ENCODE data around the gene SNX20. TPM values are rescaled to one million over a fixed set of nuclear protein-coding genes. Genes with fewer than 3 reads are reported as not detected.

SNX20 gene
- total and polyA plus RNA-seq, 7 experiments from 2014 or later, result 32.4 to 96.1 (median 70.8) TPM

DNA sequence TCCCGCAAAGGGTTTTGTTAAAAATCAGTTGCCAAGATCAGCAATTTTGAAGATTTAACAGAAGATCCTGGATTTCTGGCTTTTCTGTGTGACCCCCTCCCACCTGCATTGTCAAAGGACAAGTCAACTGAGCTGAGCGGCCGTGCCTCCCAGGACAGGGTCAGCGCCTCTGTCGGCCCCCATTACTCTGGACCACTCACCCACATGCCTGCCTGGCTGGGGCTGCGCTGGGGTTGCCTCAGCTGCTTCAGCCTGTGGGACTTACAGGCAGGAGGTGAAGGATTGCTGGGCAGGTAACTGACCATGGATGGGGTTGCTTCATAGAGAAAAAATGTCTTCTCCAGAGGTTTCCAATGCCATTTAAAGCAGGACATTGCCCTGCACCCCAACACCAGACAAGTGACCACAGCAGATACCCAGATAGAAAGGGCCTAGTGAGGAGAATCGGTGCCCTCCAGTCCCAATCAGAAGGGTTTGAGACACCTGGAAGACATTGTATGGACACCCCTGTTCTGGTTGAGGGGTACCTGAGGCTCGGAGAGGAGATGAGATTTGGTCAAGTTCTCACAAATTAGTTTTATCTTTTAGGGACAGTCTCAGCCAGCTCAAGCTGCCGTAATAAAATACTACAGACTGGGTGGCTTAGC is 52.8 kb downstream of the SNX20 start:
- Mint-ChIP-seq H3K4me3 (peak overlapping the region in 1 of 10 donors; percentile 90), H3K27me3 (no peaks in the 10 kb centered on the region), H3K36me3 (peaks cover 0 to 24% (median 8%) of the 10 kb centered on the region in 5 donors), H3K27ac (peak overlapping the region in 4 of 9 donors; percentile 38 to 88 (median 61)), H3K4me1 (peaks cover 20 to 41% (median 36%) of the 10 kb centered on the region in 7 donors), H3K9me3 (no peaks in the 10 kb centered on the region)
- POLR2A ChIA-PET, result interaction anchor here (0.9 to 1.6 kb wide), 5 partner anchors 9 to 261 kb away, joined by 3 to 7 read pairs (median 4); no protein-coding TSS in a partner anchor
- peaks cover 0 to 37% of the 10 kb centered on the region in 2 donors for H3K4me1 ChIP-seq (ENCODE audit: control insufficient read depth in 2 of 2, insufficient read depth in 2 of 2, low read length in 2 of 2)
- H3K4me3 ChIP-seq (ENCODE audit: low read length), result no peak overlapping the region
- H3K27me3 ChIP-seq (ENCODE audit: control insufficient read depth in 2 of 2, insufficient read depth in 2 of 2, low read length in 2 of 2), result no peaks in the 10 kb centered on the region
- ATAC-seq (no peak), DNase-seq (no peak)
- no peak overlapping the region for H3K27ac ChIP-seq (ENCODE audit: low read depth, low read length)
- no peaks in the 10 kb centered on the region for H3K9me3 ChIP-seq (ENCODE audit: control insufficient read depth in 2 of 3, low read length in 3 of 3)
- peaks cover 0 to 29% (median 0%) of the 10 kb centered on the region in 3 experiments for H3K36me3 ChIP-seq (ENCODE audit: control insufficient read depth in 2 of 3, insufficient read depth in 3 of 3, low read length in 3 of 3)
- CTCF ChIA-PET, result interaction anchor here (1.1 to 1.9 kb wide), 8 partner anchors 19 to 302 kb away, joined by 3 to 7 read pairs (median 5); partner anchors contain the start of gene BRD7
- intact Hi-C loops (cut with micrococcal nuclease), result loop anchor here in 1 of 2 donors (5.0 kb wide), 1 partner anchor 361 kb away; the partner anchor contains the start of gene ADCY7

DNA sequence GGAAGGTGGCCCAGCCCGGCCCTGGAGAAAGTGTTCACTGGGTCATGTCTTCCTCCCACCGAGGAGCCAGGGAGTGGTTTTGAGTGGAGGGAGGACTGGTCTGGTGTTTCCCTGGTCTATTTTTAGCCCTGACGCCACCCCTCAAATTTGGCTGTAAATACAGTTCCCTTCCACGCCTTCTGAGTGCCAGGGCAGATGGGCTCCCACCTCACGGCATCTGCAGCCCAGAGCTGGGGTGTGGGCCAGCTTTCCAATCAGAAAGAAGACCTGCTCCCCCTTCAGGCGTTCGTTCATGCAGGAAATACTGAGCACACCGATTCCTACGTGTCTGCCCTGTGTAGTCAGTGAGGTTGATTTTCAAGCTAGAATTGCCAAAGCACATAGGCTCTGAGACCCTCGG is 53.7 kb downstream of the SNX20 start:
- intact Hi-C loops (cut with micrococcal nuclease), result loop anchor here in 1 of 2 donors (1.0 to 5.0 kb wide), 10 partner anchors 25 to 413 kb away; partner anchors contain the start of gene ADCY7
- DNase-seq (peak in 7 of 9 donors; percentile 29 to 67 (median 57)), ATAC-seq (peak; percentile 78)
- Mint-ChIP-seq H3K27me3 (no peaks in the 10 kb centered on the region), H3K4me3 (peak overlapping the region; percentile 68 to 90 (median 84)), H3K36me3 (peaks cover 0 to 20% (median 8%) of the 10 kb centered on the region in 5 donors), H3K27ac (peak overlapping the region; percentile 71 to 95 (median 88)), H3K4me1 (peaks cover 29 to 50% (median 44%) of the 10 kb centered on the region in 7 donors), H3K9me3 (no peaks in the 10 kb centered on the region)
- Histone ChIP-seq H3K9me3 (ENCODE audit: control insufficient read depth in 2 of 3, low read length in 3 of 3) (no peaks in the 10 kb centered on the region), H3K36me3 (ENCODE audit: control insufficient read depth in 2 of 3, insufficient read depth in 3 of 3, low read length in 3 of 3) (peaks cover 0 to 23% (median 0%) of the 10 kb centered on the region in 3 experiments), H3K27me3 (ENCODE audit: control insufficient read depth in 2 of 2, insufficient read depth in 2 of 2, low read length in 2 of 2) (no peaks in the 10 kb centered on the region), H3K4me1 (ENCODE audit: control insufficient read depth in 2 of 2, insufficient read depth in 2 of 2, low read length in 2 of 2) (peaks cover 0 to 45% of the 10 kb centered on the region in 2 donors), H3K4me3 (ENCODE audit: low read length) (peak overlapping the region; percentile 29), H3K27ac (ENCODE audit: low read depth, low read length) (peak overlapping the region; percentile 43)
- CTCF ChIA-PET, result interaction anchor here (0.7 to 1.9 kb wide), 16 partner anchors 13 to 417 kb away, joined by 3 to 7 read pairs (median 4); partner anchors contain the start of genes BRD7 and NKD1
- POLR2A ChIA-PET, result interaction anchor here (1.0 to 1.6 kb wide), 5 partner anchors 9 to 260 kb away, joined by 3 to 5 read pairs (median 4); no protein-coding TSS in a partner anchor

DNA sequence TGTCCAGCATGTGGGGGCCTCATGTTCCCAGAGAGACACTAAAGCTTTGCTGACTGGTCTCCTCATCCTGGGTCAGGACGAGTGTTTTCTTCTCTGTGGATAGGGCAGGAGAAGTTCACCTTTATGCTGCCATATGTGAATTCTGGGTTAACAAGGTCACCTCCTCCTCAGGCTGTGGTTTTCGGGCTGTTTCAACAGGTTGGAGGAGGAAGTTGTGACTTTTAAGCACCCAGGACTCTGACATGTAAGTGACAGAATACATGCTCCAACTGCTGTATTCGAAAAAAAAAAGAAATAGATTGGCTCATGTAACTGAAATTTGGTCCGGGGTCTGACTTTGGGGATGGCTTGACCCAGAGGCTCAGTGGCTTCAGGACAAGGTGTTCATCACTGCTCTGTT is 54.2 kb downstream of the SNX20 start:
- intact Hi-C loops (cut with micrococcal nuclease), result loop anchor here in 1 of 2 donors (1.0 to 5.0 kb wide), 10 partner anchors 25 to 413 kb away; partner anchors contain the start of gene ADCY7
- peak overlapping the region; percentile 43 for H3K27ac ChIP-seq (ENCODE audit: low read depth, low read length)
- peak; percentile 31 for ATAC-seq
- peaks cover 0 to 45% of the 10 kb centered on the region in 2 donors for H3K4me1 ChIP-seq (ENCODE audit: control insufficient read depth in 2 of 2, insufficient read depth in 2 of 2, low read length in 2 of 2)
- no peaks in the 10 kb centered on the region for H3K9me3 ChIP-seq (ENCODE audit: control insufficient read depth in 2 of 3, low read length in 3 of 3)
- ChIA-PET POLR2A (interaction anchor here (1.0 to 1.3 kb wide), 4 partner anchors 10 to 257 kb away, joined by 3 to 4 read pairs (median 3); no protein-coding TSS in a partner anchor), CTCF (interaction anchor here (0.6 to 1.9 kb wide), 12 partner anchors 12 to 300 kb away, joined by 3 to 7 read pairs (median 4); partner anchors contain the start of genes BRD7 and NKD1)
- Mint-ChIP-seq H3K9me3 (no peaks in the 10 kb centered on the region), H3K36me3 (peaks cover 0 to 17% (median 4%) of the 10 kb centered on the region in 5 donors), H3K4me3 (peak overlapping the region; percentile 32 to 90 (median 84)), H3K27ac (peak overlapping the region; percentile 71 to 95 (median 88)), H3K27me3 (no peaks in the 10 kb centered on the region), H3K4me1 (peaks cover 29 to 50% (median 45%) of the 10 kb centered on the region in 7 donors)
- peak in 6 of 9 donors; percentile 26 to 60 (median 36) for DNase-seq
- peak overlapping the region; percentile 29 for H3K4me3 ChIP-seq (ENCODE audit: low read length)
- no peaks in the 10 kb centered on the region for H3K27me3 ChIP-seq (ENCODE audit: control insufficient read depth in 2 of 2, insufficient read depth in 2 of 2, low read length in 2 of 2)
- peaks cover 0 to 18% (median 0%) of the 10 kb centered on the region in 3 experiments for H3K36me3 ChIP-seq (ENCODE audit: control insufficient read depth in 2 of 3, insufficient read depth in 3 of 3, low read length in 3 of 3)

DNA sequence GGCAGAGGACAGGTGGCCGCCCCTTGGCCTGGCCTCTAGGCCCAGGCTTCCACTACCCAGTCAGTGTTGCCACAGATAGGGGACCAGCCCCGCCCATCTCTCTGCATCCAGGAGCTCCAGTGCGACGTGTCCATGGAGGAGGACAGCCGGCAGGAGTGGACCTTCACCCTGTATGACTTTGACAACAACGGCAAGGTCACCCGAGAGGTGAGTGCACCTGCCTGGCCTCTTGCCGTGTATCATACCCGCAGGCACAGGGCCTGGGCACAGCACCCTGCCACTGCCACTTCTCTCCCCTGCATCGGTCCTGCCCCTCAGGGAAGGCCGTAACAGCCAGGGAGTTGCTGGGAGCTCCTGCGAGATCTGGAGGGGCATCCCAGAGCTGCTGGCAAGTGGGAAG is 55.7 kb downstream of the SNX20 start:
- H3K9me3 Mint-ChIP-seq, result no peaks in the 10 kb centered on the region
- H3K4me1 ChIP-seq (ENCODE audit: control insufficient read depth in 2 of 2, insufficient read depth in 2 of 2, low read length in 2 of 2), result peaks cover 0 to 45% of the 10 kb centered on the region in 2 donors
- POLR2A ChIA-PET, result interaction anchor here (0.6 to 0.7 kb wide), 2 partner anchors 23 to 75 kb away, joined by 3 read pairs; no protein-coding TSS in a partner anchor
- CTCF ChIA-PET, result interaction anchor here (1.6 kb wide), 1 partner anchor 40 kb away, joined by 4 read pairs; no protein-coding TSS in a partner anchor
- H3K4me3 ChIP-seq (ENCODE audit: low read length), result no peak overlapping the region
- peaks cover 0 to 5% (median 0%) of the 10 kb centered on the region in 3 experiments for H3K36me3 ChIP-seq (ENCODE audit: control insufficient read depth in 2 of 3, insufficient read depth in 3 of 3, low read length in 3 of 3)
- H3K4me1 Mint-ChIP-seq, result peaks cover 30 to 50% (median 45%) of the 10 kb centered on the region in 7 donors
- no peak for DNase-seq
- intact Hi-C loops (cut with micrococcal nuclease), result loop anchor here in 1 of 2 donors (5.0 kb wide), 1 partner anchor 358 kb away; the partner anchor contains the start of gene ADCY7
- H3K27me3 ChIP-seq (ENCODE audit: control insufficient read depth in 2 of 2, insufficient read depth in 2 of 2, low read length in 2 of 2), result no peaks in the 10 kb centered on the region
- H3K27ac ChIP-seq (ENCODE audit: low read depth, low read length), result no peak overlapping the region
- peaks cover 0 to 10% (median 0%) of the 10 kb centered on the region in 5 donors for H3K36me3 Mint-ChIP-seq
- H3K27ac Mint-ChIP-seq, result no peak overlapping the region
- ATAC-seq, result no peak
- H3K9me3 ChIP-seq (ENCODE audit: control insufficient read depth in 2 of 3, low read length in 3 of 3), result no peaks in the 10 kb centered on the region
- H3K27me3 Mint-ChIP-seq, result no peaks in the 10 kb centered on the region
- no peak overlapping the region for H3K4me3 Mint-ChIP-seq

DNA sequence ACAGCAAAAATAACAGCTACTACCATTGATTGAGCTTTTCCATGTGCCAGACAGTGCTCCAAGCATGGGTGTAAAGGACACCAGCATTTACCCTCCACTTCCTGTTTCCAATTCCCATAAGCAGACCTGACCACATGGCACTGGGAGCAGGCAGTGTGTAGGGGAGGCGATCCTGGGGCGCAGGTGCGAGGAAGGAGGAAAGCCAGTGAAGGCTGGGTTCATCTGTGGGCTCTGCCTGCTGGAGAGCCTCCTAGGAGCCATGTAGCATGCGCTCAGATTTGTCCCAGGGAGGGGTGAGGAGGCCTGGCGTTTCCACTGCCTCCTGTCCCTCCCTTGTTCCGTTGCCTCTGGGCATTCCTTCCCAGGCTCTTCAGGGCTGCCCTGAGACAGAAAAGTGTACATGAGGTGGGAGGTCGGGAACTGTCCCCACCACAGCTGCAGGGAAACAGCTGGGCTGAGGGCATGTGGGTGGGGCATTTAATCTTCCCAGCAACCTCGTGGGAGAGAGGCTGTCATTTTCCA is 56.6 kb downstream of the SNX20 start:
- ChIA-PET CTCF (interaction anchor here (0.6 to 0.8 kb wide), 3 partner anchors 127 to 456 kb away, joined by 4 to 5 read pairs (median 4); no protein-coding TSS in a partner anchor), POLR2A (interaction anchor here (0.6 to 1.7 kb wide), 4 partner anchors 11 to 38 kb away, joined by 3 to 4 read pairs (median 4); no protein-coding TSS in a partner anchor)
- H3K9me3 ChIP-seq (ENCODE audit: control insufficient read depth in 2 of 3, low read length in 3 of 3), result no peaks in the 10 kb centered on the region
- no peak overlapping the region for H3K4me3 ChIP-seq (ENCODE audit: low read length)
- peak overlapping the region in 5 of 9 donors; percentile 22 to 76 (median 36) for H3K27ac Mint-ChIP-seq
- peaks cover 0 to 45% of the 10 kb centered on the region in 2 donors for H3K4me1 ChIP-seq (ENCODE audit: control insufficient read depth in 2 of 2, insufficient read depth in 2 of 2, low read length in 2 of 2)
- no peaks in the 10 kb centered on the region for H3K27me3 ChIP-seq (ENCODE audit: control insufficient read depth in 2 of 2, insufficient read depth in 2 of 2, low read length in 2 of 2)
- intact Hi-C loops (cut with micrococcal nuclease), result no loop called here
- DNase-seq, result no peak
- H3K4me1 Mint-ChIP-seq, result peaks cover 30 to 50% (median 45%) of the 10 kb centered on the region in 7 donors
- H3K9me3 Mint-ChIP-seq, result no peaks in the 10 kb centered on the region
- no peaks in the 10 kb centered on the region for H3K36me3 ChIP-seq (ENCODE audit: control insufficient read depth in 2 of 3, insufficient read depth in 3 of 3, low read length in 3 of 3)
- peak overlapping the region in 4 of 10 donors; percentile 23 to 39 (median 28) for H3K4me3 Mint-ChIP-seq
- no peak for ATAC-seq
- H3K27me3 Mint-ChIP-seq, result no peaks in the 10 kb centered on the region
- H3K36me3 Mint-ChIP-seq, result peaks cover 0 to 6% (median 0%) of the 10 kb centered on the region in 5 donors
- no peak overlapping the region for H3K27ac ChIP-seq (ENCODE audit: low read depth, low read length)
